Tibial artery (tissue), 4 donors: Measurements from ENCODE around the gene C1QL1.

Experiments
- DNase-seq, 2 donors: peaks; one replicate each; pipeline ENCODE4 v3.0.0-alpha.2; 2019
- H3K27ac ChIP-seq, 2 donors: fragments of 200-600 bp; sonication (generic) in 1 of 2; 1 replicate in 1 of 2; 2 replicates in 1 of 2; pipeline ENCODE4 v1.5.1; 2018 to 2019; ENCODE audit warnings: mild to moderate bottlenecking in 1 of 2
- H3K27me3 ChIP-seq, 2 donors: fragments of 200-600 bp; sonication (generic) in 1 of 2; one replicate each; pipeline versions ENCODE4 v1.5.1 to v1.6.0; 2016 to 2019
- H3K36me3 ChIP-seq, 3 donors: fragments of 200-600 bp; sonication (generic) in 2 of 3; one replicate each; pipeline ENCODE4 v1.5.1; 2016 to 2019; ENCODE audit warnings: mild to moderate bottlenecking in 2 of 3
- H3K4me1 ChIP-seq, 4 donors: fragments of 200-600 bp; sonication (generic) in 2 of 4; 1 replicate in 3 of 4; 2 replicates in 1 of 4; pipeline ENCODE4 v1.5.1; 2016 to 2019
- H3K4me3 ChIP-seq, 2 donors: fragments of 200-600 bp; sonication (generic) in 1 of 2; 1 replicate in 1 of 2; 2 replicates in 1 of 2; pipeline ENCODE4 v1.5.1; 2018 to 2019; ENCODE audit warnings: mild to moderate bottlenecking in 2 of 2
- H3K9me3 ChIP-seq, 3 donors: fragments of 200-600 bp; sonication (generic) in 1 of 3; one replicate each; pipeline ENCODE4 v1.5.1; 2016 to 2019
- intact Hi-C: fragments of 100-400 bp; cut with DNase I; formaldehyde crosslinking; loops from one replicate; pipeline ENCODE4 v1.15.0; 2023; ENCODE audit warnings: low total_unique reads
- TF ChIP-seq, protein P1 (sequence below), 2 experiments: fragments of 200-600 bp in 1 of 2; fragments of 450-650 bp in 1 of 2; IDR thresholded peaks; one replicate each; pipeline ENCODE4 v1.5.1; 2017 to 2019; ENCODE audit warnings: antibody characterized with exemption in 2 of 2, mild to moderate bottlenecking in 1 of 2, moderate library complexity in 1 of 2

The C1QL1 gene

GRCh38 chr17:44918006-44918405, 50.1 kb downstream of the C1QL1 start:
- no peak overlapping the region for H3K27ac ChIP-seq
- no peaks in the 10 kb centered on the region for H3K36me3 ChIP-seq
- intact Hi-C loops: loop anchor here (5.0 kb wide), 1 partner anchor 214 kb away; the partner anchor contains the start of gene PLCD3
- H3K4me3 ChIP-seq: no peak overlapping the region
- TF ChIP-seq, protein P1, sequence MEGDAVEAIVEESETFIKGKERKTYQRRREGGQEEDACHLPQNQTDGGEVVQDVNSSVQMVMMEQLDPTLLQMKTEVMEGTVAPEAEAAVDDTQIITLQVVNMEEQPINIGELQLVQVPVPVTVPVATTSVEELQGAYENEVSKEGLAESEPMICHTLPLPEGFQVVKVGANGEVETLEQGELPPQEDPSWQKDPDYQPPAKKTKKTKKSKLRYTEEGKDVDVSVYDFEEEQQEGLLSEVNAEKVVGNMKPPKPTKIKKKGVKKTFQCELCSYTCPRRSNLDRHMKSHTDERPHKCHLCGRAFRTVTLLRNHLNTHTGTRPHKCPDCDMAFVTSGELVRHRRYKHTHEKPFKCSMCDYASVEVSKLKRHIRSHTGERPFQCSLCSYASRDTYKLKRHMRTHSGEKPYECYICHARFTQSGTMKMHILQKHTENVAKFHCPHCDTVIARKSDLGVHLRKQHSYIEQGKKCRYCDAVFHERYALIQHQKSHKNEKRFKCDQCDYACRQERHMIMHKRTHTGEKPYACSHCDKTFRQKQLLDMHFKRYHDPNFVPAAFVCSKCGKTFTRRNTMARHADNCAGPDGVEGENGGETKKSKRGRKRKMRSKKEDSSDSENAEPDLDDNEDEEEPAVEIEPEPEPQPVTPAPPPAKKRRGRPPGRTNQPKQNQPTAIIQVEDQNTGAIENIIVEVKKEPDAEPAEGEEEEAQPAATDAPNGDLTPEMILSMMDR (IDR thresholded peaks at IDR 0.05): no peak
- peaks cover 0 to 8% of the 10 kb centered on the region in 2 donors for H3K27me3 ChIP-seq
- H3K9me3 ChIP-seq: no peaks in the 10 kb centered on the region
- DNase-seq: no peak
- peaks cover 0 to 19% (median 12%) of the 10 kb centered on the region in 4 donors for H3K4me1 ChIP-seq

DNA sequence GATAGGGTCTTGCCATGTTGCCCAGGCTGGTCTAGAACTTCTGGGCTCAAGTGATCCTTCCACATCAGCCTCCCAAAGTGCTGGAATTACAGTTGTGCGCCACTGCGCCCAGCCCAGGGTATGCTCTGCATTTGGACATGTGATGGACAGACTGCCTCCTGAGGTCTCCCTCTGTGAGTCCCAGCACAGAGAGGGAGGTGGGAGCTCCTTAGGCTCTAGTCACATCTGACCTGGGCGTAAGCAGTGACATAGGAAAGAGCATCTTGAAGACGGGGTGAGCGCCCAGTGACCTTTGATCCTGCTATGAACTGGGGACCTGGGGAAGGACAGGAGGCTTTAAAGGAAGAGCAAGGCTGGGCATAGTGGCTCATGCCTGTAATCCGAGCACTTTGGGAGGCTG, 50.6 kb downstream of the C1QL1 start:
- H3K4me1 ChIP-seq: peaks cover 0 to 19% (median 12%) of the 10 kb centered on the region in 4 donors
- intact Hi-C loops: loop anchor here (5.0 kb wide), 1 partner anchor 215 kb away; the partner anchor contains the start of gene PLCD3
- peaks cover 0 to 10% of the 10 kb centered on the region in 2 donors for H3K27me3 ChIP-seq
- no peak overlapping the region for H3K4me3 ChIP-seq
- peak overlapping the region in 1 of 2 donors; percentile 25 for H3K27ac ChIP-seq
- DNase-seq: peak in 1 of 2 donors; percentile 25
- H3K9me3 ChIP-seq: no peaks in the 10 kb centered on the region
- no peaks in the 10 kb centered on the region for H3K36me3 ChIP-seq
- TF ChIP-seq, protein P1 (IDR thresholded peaks at IDR 0.05): no peak

GRCh38 chr17:44916781-44917241, 51.3 kb downstream of the C1QL1 start:
- Histone ChIP-seq H3K27ac (peak overlapping the region; percentile 18 to 25), H3K27me3 (peaks cover 0 to 12% of the 10 kb centered on the region in 2 donors), H3K4me1 (peaks cover 0 to 20% (median 12%) of the 10 kb centered on the region in 4 donors), H3K4me3 (no peak overlapping the region), H3K36me3 (no peaks in the 10 kb centered on the region), H3K9me3 (no peaks in the 10 kb centered on the region)
- TF ChIP-seq, protein P1 (IDR thresholded peaks at IDR 0.05): no peak
- DNase-seq: peak in 1 of 2 donors; percentile 78
- intact Hi-C loops: loop anchor here (5.0 kb wide), 1 partner anchor 215 kb away; the partner anchor contains the start of gene PLCD3

DNA sequence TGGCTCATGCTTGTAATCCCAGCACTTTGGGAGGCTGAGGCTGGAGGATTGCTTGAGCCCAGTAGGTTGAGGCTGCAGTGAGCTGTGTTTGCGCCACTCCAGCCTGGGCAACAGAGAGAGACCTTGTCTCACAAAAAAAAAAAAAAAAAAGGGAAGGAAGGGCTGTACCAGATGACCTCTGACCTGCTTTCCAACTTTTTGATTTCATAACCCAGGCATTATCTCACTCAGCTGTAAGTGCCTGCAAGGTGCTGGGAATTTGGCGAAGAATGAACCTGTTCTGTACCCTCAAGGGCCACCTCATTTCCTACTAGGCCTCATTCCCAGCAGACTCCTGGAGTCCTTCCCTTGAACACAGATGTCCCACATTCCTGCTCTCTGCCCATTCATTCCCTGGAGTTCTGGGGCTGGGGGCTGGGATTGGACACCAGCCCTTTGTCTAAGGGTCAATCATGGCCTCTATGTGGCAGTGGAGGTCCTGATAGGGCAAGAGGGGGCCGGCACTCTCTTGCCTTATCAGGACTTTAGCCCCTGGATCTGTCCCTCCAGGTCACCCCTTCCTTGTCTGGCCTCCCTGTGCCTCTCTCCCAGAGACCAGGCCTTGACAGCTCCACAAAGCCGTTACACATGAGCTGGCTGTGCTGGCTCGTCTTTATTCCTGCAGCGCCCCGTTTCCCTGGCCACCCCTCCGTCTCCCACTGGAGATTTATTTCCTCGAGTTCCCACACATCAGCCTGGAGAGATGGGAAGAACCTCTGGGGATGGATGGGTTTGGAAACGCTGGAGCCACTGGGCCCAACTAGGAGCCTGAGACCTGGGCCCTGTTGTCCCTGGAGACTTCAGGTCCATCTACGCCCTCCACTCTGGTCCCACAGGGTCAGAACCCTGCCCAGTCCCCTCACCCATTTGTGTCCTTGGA, 52.0 kb downstream of the C1QL1 start:
- Histone ChIP-seq H3K4me1 (peaks cover 0 to 27% (median 18%) of the 10 kb centered on the region in 4 donors), H3K27me3 (peaks cover 0 to 18% of the 10 kb centered on the region in 2 donors), H3K36me3 (no peaks in the 10 kb centered on the region), H3K9me3 (no peaks in the 10 kb centered on the region), H3K4me3 (no peak overlapping the region), H3K27ac (peak overlapping the region; percentile 18 to 25)
- intact Hi-C loops: loop anchor here (5.0 kb wide), 1 partner anchor 216 kb away; the partner anchor contains the start of gene PLCD3
- TF ChIP-seq, protein P1 (IDR thresholded peaks at IDR 0.05): no peak
- DNase-seq: peak in 1 of 2 donors; percentile 62

DNA sequence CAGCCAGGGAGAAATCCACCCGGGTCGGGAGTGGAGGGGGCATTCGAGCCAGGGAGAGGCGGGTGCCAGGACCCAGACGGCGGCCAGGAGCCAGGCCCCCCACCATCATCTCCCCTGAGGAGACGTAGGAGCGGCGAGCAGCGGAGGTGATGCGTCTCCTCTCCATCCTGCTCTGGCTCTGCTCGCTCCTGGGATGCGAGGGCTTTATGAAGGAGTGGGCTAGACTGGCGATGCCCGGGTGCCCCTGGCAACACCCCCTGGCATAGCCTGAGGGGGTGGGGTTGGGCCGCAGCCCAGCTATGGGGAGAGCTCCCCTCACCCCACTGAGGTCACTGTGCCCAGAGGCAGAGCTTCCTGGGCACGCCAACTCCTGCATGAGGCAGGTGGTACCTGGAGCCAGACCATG, 52.8 kb downstream of the C1QL1 start, which contains the start of gene GFAP:
TSS of gene GFAP (minus strand) at position 180 of the 406 bp plus-strand sequence. CDS start at position 166, 14 bp downstream.
- TF ChIP-seq, protein P1 (IDR thresholded peaks at IDR 0.05): no peak
- Histone ChIP-seq H3K4me3 (no peak within 1 kb of the TSS), H3K36me3 (no peaks in the 10 kb centered on the region), H3K27me3 (peaks cover 0 to 18% of the 10 kb centered on the region in 2 donors), H3K27ac (peak within 1 kb of the TSS; percentile 18 to 25), H3K9me3 (no peaks in the 10 kb centered on the region), H3K4me1 (peaks cover 0 to 27% (median 19%) of the 10 kb centered on the region in 4 donors)
- peak in 1 of 2 donors; percentile 56 for DNase-seq
- intact Hi-C loops: loop anchor here (5.0 kb wide), 1 partner anchor 217 kb away; the partner anchor contains the start of gene PLCD3
